Epithelial cell of proximal tubule (primary cell): ENCODE data around the gene KCNK15. TPM values are rescaled to one million over a fixed set of nuclear protein-coding genes. Genes with fewer than 3 reads are reported as not detected.

Experiments
- DNase-seq: peaks from one replicate; pipeline ENCODE4 v3.0.0-alpha.2; 2011; ENCODE audit warnings: low read depth
- H3K4me3 ChIP-seq: 2 replicates; pipeline ENCODE4 v1.5.1; 2011; ENCODE audit warnings: low read depth, mild to moderate bottlenecking, low read length
- CTCF ChIP-seq: conservative IDR thresholded peaks from 2 replicates; pipeline ENCODE4 v1.5.1; 2012; ENCODE audit warnings: low read depth, mild to moderate bottlenecking, low read length
- total RNA-seq: library from RNA; depleted of rRNA; stranded (reverse); fragments of >200 nt; gene quantifications from 2 replicates; pipeline ENCODE4 v1.2.3, GENCODE V29; 2015

KCNK15 gene
- total RNA-seq, 1 donor from 2014 or later, result not detected

- no peak overlapping the region for H3K4me3 ChIP-seq
- no peak for TF ChIP-seq CTCF
Measured at GRCh38 chr20:44773070-44773829, 27.6 kb downstream of the KCNK15 start.

GRCh38 chr20:44776980-44777379 is 31.3 kb downstream of the KCNK15 start:
- no peak for DNase-seq
- no peak overlapping the region for H3K4me3 ChIP-seq

More at GRCh38 chr20:44773070-44773829, 27.6 kb downstream of the KCNK15 start:
- DNase-seq, result no peak

GRCh38 chr20:44780226-44780625 is 34.6 kb downstream of the KCNK15 start:
- TF ChIP-seq CTCF, result no peak
- no peak overlapping the region for H3K4me3 ChIP-seq

More at GRCh38 chr20:44776980-44777379, 31.3 kb downstream of the KCNK15 start:
- TF ChIP-seq CTCF, result no peak

GRCh38 chr20:44781118-44781517 is 35.5 kb downstream of the KCNK15 start:
- H3K4me3 ChIP-seq, result no peak overlapping the region
- DNase-seq, result no peak
- TF ChIP-seq CTCF, result no peak

More at GRCh38 chr20:44780226-44780625, 34.6 kb downstream of the KCNK15 start:
- DNase-seq, result no peak

- H3K4me3 ChIP-seq, result no peak overlapping the region
- DNase-seq, result no peak
- TF ChIP-seq CTCF, result no peak
Measured at GRCh38 chr20:44781791-44782190, 36.1 kb downstream of the KCNK15 start.

- DNase-seq, result no peak
- no peak overlapping the region for H3K4me3 ChIP-seq
- TF ChIP-seq CTCF, result no peak
Measured at GRCh38 chr20:44784688-44785087, 39.0 kb downstream of the KCNK15 start.

GRCh38 chr20:44785768-44786167 is 40.1 kb downstream of the KCNK15 start:
- no peak for DNase-seq
- peak; percentile 28 for TF ChIP-seq CTCF
- no peak overlapping the region for H3K4me3 ChIP-seq
